NCI-H510A (cell line): ENCODE measurements around the gene SNX25.
"Not testable (repeated sequence)": the region's sequence is repeated elsewhere in the genome, so short reads cannot be mapped to it uniquely, and the experiment has no call there.

ENCODE experiments used
- DNase-seq: peaks from one replicate; lab custom pipeline; 2025; lab: John Stamatoyannopoulos, UW

SNX25 gene

GRCh38 chr4:185205073-185205472 is 4.3 kb upstream of the SNX25 start:
- DNase-seq: not testable (repeated sequence)

- no peak for DNase-seq
These were observed 3.6 kb upstream of the SNX25 start for GRCh38 chr4:185205697-185206342.

- no peak for DNase-seq
These were observed 1.9 kb upstream of the SNX25 start for GRCh38 chr4:185207466-185207865.

- not testable (repeated sequence) for DNase-seq
These were observed 379 bp downstream of the SNX25 start for GRCh38 chr4:185209852-185210101.

- peak; percentile 18 for DNase-seq
These were observed 944 bp downstream of the SNX25 start for GRCh38 chr4:185210102-185210981.

DNA sequence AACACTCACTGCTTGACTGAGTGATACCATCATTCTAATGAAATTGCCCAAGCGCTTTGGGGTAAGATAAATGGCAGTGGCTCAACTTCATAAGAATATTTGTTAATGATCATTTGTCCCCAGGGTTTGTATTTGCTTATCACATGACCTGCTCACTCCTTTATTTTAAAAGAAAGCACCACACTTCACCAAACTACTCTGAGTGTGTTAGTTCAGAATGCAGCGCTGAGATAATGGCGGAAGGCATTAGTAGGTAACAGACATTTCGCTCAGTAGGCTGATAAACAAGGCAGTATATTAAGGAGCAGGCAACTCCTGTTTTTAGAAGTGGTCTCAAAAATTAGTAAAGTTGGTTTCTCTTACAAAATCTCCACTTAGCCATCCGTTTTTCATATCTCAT is 1.6 kb downstream of the SNX25 start:
- no peak for DNase-seq

DNA sequence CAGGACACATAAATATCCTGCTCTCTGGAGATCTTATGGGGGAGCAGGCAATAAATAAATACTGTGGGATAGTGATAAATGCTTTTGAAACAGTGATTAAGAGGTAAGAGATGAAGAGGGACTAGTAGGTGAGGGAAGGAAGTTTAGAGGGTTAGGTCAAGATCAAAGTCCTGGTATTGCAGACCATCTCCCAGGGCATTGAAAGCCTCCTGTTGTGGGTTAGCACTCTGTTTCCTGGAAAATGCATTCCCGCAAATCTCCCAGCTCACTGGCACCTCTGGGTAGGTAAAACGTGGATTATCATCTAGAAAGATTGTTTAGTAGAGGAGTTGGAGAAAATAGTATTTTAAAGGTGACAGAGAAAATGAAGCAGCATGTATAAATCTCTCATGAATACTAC is 2.2 kb downstream of the SNX25 start:
- no peak for DNase-seq

DNA sequence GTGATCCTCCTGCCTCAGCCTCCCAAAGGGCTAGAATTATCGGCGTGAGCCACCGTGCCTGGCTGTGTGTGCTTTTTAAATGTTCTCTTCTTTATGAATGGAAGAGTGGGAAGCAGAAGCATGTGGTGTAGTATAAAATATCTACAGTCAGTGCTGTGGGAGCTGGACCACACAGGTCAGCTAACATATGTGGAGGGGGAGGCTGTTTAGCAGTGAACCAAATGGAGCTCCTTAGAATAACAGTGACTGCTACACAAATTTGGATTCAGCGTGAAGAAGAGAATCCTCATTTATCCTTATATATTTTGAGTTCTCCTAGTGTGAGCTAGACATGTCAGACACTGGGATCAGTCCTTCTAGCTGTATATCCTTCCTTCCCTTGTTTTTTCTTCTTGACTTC is 3.2 kb downstream of the SNX25 start:
- no peak for DNase-seq

- no peak for DNase-seq
These were observed 4.5 kb downstream of the SNX25 start for GRCh38 chr4:185213877-185214276.

- DNase-seq: no peak
These were observed 5.9 kb downstream of the SNX25 start for GRCh38 chr4:185215261-185215660.

DNA sequence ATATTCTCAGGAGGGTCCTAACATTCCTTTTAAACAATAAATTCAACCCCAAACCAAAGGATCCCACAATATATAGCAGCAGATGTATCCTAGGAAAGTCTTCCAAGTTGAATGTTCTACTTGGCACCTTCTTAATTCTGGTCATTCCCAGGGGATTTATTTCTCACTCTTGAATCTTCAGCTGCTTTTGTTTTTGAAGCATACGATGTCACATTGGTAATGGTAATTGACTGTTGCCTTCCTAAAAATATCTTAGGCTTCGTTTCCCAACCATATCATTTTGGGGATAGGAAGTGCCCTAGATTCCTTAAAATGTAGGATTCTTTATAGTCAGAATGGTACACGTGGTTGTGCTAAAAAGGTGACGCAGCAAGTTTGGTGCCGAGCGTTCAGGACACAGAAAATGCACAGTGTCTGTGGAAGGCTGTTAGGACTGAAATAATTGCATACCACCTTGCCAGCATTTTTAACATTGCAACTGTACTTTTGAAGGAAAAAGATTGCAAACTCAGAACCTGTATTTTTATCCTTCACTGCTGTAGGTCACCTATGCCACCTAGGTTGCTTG is 8.1 kb downstream of the SNX25 start:
- DNase-seq: no peak

DNA sequence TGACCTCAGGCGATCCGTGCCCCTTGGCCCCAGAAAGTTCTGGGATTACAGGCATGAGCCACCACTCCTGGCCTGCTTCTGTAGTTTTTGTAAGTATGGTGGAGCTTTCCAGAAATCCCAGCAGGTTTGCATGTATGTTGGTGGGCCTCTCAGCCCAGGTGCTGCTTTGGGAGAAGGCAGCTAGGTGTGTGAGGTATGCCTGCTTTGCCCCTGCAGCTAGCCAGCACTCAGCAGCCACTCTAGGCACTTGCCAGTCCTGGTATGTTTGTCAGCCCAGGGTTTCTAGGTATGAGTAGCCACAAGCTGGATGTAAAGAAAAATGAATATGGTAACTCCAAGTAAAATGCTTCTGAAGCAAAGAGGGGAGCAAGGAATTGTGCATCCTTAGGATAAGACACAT is 8.9 kb downstream of the SNX25 start:
- no peak for DNase-seq

DNA sequence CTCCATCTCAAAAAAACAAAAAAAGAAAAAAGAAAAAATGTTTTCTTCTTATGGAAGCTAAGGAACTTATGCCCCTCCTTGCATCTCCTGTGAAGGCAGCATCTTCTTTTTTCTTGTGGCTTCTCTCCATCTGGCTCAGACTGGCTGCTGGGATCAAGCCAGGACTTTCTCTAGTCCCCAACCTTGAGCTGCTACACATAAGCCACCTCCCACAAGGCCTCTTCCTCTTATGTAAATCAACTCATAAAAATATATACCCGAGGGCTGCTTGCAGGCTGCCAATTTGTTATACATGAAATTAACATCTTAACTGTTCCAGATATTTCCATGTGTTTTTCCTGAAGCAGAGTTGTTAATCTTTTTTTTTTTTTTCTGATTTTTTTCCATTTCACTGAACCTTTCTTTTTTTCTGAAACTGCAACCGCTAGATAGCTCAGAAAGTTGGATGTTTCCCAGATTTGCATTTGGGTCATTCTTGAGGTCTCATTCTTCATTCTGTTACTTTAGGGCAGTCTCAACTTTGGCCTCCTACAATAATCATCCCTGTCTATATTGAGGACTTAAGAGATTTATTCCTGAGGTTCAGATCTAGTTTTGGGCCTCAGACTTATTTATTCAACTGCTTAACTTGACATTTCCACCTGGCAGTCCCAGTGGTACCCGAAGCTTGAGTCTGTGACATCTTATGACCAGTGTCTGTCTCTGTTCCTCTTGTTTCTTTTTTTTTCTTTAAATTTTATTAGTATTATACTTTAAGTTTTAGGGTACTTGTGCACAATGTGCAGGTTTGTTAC is 10.3 kb downstream of the SNX25 start:
- DNase-seq: no peak

DNA sequence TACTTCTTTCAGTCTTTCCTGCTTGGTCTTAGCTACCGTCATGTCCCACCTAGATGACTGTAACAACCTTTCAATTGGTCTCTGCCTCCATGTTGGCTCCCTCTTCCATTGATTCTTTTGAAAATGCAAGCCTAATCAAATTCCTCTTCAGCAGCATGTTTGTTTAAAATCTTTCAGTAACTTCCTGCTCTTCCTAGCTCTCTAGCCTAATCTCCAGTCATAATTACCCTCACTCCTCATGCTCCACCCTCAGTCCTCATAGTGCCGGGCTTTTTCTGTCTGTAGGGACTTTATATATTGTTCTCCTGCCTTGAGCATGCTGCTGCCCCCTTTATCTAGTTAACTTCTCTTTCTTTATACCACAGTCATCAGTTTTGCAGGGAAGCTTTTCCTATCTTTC is 12.1 kb downstream of the SNX25 start:
- DNase-seq: no peak

GRCh38 chr4:185221912-185222311 is 12.5 kb downstream of the SNX25 start:
- no peak for DNase-seq

DNA sequence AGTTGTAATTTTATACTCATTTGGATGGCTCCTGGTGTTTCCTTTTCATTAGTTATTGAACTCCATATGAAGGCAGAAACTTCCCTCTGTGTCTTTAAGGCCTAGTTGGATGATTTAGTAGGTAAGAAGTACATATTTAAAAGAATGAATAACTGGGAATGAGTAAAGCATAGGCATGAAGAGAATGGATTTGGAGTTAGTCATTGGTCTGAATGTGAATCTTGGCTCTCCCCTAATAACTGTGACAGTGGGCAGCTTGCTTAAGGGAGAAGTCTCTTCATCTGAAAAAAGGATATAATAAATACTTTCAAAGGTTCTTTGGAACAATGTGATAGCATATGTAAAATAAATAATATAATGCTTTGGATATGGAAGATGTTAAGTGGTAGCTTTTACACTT is 13.2 kb downstream of the SNX25 start:
- no peak for DNase-seq

DNA sequence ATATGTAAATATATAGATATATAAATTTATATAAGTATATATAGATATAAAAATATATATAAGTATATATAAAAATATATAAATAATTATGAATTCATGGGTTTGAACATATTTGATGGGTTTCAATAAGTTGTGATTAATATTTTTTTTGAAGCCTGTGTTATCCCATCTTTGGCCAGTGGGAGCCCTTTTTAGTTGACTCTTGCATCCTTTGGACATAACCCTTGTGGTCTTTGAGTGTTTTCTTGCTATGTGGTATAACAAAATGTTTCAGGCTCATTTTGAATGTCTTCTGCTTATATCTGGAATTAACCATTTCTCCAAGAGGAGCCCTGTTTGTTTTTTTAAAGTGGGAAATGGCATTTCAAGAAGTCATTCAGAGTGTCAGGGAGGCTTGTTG is 15.2 kb downstream of the SNX25 start:
- DNase-seq: no peak

- DNase-seq: no peak
These were observed 16.5 kb downstream of the SNX25 start for GRCh38 chr4:185225940-185226339.

DNA sequence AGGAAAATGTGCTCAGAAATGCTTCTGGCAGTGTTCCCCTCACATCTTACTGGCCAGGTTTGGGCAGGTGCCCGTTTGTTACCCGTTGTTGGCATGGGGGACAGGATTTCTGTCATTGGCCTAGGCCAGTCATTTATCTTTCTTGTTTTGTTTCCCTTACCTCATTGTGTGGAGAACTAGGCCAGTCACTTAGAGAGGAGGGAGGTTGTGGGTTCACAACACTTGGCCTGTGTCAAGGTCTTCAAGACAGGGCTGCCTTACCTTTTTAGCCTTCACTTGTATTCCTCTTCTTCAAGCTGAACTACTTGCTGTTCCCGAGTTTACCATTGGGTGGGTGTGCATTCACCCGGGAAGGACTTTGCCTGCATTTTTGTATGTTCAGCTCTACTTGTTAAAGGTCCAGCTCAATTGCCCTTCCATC is 17.7 kb downstream of the SNX25 start:
- DNase-seq: no peak

DNA sequence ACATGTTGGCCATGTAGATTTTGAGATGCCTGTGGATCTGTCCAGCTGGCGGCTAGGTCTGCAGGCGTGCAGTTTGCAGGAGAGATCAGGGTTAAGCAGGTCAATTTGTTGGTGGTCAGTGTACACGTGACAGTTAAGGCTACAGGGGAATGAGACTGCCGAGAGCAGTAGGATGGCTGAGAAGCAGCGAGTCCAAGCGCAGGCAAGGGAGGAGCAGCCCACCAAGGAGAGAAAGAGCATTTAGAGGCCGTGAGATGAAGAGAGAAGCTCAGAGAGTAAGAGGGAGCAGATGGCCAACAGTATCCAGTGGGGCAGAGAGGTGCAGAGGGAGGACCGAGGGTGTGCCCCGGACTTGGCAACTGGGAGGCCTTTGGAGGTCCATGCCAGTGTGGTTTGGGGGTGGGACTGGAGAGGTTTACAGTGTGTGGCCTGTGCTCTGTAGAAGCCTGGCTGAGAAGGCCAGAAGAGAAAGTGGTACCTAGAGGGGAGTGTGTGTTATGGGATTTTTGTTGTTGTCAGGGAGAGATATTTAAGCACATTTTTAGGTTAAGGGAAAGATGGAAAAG is 18.4 kb downstream of the SNX25 start:
- no peak for DNase-seq

DNA sequence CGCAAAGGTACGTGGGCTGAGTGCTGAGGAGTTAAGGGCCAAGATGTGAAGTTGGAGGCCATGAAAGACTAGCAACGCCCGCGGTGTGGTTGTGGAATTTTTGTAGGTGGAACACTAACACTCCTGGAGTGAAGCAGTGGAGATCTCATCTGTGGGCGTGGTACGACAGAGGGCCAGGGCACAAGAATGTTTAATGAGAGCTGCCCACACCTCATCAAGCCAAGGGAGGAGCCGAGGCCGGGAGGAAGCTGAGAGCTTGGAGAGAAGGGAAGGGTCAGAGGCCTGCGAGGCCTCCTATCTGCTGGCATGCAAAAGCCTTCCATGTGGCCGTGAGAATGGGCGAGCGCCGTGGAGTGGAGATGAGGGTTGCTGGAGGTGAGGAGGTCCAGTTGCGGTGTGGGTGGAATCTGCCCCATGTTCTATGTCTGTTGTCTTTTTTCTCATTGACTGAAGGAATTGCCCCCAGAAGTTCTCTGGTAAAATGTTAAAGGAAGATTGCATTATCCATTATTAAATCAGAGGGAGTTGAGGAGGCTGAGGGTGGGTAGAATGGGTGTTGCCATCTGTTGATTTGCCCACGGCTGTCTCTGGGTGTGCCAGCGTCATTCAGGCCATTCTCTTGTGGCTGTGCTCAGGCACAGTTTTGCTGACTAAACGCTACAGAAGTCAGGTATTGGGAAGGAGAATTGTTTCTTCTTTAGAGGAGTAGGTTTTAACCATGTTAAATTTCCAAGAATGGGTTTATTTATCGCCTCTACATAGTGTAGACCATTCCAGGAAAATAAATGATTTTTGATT is 19.8 kb downstream of the SNX25 start:
- no peak for DNase-seq

DNA sequence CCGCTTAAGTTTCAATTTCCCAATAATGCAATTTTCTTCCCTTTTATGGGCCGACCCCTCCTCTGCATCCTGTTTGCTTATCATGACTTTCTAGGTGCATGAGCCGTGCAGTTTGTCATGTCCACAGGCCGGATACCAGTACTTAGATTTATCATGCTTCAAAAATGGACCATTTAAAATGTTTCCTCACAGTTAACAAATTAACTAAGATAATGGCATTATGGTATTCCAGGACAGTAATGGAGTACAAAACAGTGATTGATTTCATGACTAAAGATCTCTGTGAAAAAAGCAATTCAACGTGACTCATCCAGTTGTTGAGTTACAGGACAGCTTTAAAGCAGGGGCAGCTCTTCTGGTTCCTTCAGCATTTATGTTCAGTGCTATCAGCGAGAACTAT is 23.0 kb downstream of the SNX25 start:
- no peak for DNase-seq
